HG03095 (cell line): ENCODE measurements around the gene LMO2.
"Not testable (repeated sequence)": the region's sequence is repeated elsewhere in the genome, so short reads cannot be mapped to it uniquely, and the experiment has no call there.

Experiments
- ATAC-seq: cut with Tn5 transposase; IDR thresholded peaks from one replicate; pipeline ENCODE4 v1.9.1; 2021; ENCODE audit warnings: moderate library complexity; ENCODE audit not compliant: unreplicated experiment

The LMO2 gene

GRCh38 chr11:33891714-33892327 is at the start of gene LMO2:
TSS of gene LMO2 (minus strand) at chr11:33892076. CDS start at chr11:33869716, 22,360 bp downstream.
- ATAC-seq, result no peak

GRCh38 chr11:33940538-33940815 is 48.6 kb upstream of the LMO2 start:
- ATAC-seq, result no peak

DNA sequence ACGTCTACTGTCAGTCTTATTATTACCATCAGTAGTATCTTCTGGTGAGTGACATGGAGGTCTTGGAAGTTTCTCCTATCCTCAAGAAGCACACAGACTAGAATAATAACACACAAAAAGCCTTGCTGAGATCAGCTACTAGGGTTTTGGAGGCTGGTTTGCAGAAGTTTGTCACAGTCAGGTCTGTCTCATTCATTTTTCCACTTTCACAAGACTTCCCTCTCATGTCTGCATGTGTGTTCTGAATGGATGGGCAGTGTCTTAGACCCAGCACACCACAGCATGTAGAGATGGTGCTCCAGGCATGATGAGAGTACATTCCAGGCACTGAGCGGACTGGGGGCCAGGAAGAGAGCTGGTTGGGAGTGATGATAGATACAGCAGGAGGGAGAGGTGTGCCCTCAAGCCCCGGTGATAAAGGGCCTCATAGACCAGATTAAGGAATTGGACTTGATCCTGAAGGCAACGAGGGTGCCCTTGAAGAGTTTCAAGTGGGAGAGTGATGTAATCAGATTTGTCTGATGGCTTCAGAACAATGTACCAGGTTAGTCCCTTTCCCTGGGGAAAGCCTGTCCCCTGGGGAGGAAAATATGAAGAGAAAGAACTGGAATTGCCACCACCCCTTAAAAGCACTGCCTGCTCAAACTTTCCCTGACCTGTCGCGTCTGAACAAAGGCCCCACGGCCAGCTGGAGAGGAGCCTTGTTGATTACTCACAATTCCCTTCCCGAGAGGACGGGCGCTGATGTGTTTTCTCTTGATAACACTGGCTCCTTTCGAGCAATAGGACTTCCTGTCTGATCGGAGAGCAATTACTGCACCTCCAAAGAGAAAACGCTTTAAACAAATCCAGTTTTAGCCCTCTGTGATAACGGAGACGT is 45.1 kb upstream of the LMO2 start:
- no peak for ATAC-seq

- ATAC-seq, result no peak
These were observed 43.9 kb upstream of the LMO2 start for GRCh38 chr11:33935461-33936456.

DNA sequence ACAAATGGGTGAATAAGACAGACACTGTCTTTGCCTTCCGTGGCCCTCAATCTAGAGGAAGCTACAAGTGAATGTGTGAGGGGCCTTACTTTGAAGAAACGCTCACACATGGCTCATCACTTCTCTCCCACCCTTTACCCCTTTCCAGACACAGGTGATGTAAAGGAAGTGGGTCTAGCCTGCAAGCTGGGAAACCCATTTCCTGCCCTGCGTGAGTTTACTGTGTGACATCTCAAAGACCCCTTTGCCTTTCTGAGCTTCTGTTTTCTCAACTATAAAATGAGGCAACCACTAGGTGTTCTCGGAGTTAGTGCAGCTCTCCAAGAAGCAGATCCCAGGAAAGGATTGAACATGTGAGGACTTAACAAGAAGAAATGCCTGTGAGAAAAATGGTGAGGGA is 43.1 kb upstream of the LMO2 start:
- ATAC-seq, result no peak

GRCh38 chr11:33934450-33934849 is 42.6 kb upstream of the LMO2 start:
- ATAC-seq, result no peak

DNA sequence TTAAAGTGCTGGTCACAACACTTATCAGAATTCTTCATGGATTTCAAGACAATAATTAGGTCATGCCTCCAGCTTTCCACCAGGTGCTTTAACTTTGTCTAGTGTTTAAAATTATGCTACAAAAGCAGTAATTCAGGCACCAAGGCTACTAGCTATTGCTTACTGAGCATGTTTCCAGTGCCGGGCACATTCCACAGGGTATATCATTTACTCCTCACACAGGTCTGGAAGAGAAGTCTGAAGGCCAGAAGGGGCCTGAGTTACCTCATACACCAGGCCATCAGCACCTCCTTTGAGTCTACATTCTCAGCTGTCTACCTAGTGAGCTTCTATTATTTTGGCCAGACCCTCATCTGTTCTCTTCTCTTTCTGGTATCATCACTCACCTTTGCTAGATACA is 41.7 kb upstream of the LMO2 start:
- no peak for ATAC-seq

DNA sequence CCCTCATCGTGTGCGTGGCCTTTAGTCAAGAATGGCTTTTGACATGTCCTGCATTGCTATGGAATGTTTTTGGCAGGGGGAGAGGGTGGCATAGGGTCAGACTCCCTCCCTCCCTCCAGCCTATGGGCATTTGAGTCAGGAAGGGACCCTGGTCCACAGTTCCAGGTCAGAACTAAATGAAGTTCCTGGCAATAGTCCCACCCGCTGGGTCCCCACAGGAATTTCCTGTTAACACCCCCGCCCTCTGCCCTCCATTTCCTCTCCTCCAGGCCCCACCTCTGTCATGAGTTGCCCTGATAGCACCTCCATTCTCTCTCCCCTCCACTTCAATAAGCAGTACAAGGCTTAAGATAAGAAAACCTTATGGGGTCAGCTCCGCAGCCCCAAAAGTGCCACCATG is 40.8 kb upstream of the LMO2 start:
- no peak for ATAC-seq

GRCh38 chr11:33931739-33932366 is 40.0 kb upstream of the LMO2 start:
- not testable (repeated sequence) for ATAC-seq

- no peak for ATAC-seq
These were observed 39.2 kb upstream of the LMO2 start for GRCh38 chr11:33931067-33931466.

GRCh38 chr11:33930317-33931021 is 38.6 kb upstream of the LMO2 start:
- ATAC-seq, result no peak

DNA sequence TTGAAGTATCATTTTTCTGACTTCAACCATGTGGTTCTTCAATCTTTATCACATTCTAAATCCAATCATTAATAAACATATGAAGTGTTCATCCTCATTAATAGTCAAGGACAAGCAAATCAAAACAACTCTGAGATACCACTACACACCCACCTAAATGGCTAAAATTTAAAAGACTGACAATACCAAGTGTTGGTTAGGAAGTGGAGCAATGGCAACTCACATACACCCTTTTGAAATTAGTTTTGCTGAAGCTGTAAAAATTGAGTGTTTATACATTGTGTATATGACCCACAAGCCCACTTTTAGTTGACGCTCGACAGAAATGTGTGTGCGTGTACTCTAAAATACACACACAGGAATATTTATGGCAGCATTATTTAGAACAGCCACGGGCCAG is 36.7 kb upstream of the LMO2 start:
- ATAC-seq, result no peak

DNA sequence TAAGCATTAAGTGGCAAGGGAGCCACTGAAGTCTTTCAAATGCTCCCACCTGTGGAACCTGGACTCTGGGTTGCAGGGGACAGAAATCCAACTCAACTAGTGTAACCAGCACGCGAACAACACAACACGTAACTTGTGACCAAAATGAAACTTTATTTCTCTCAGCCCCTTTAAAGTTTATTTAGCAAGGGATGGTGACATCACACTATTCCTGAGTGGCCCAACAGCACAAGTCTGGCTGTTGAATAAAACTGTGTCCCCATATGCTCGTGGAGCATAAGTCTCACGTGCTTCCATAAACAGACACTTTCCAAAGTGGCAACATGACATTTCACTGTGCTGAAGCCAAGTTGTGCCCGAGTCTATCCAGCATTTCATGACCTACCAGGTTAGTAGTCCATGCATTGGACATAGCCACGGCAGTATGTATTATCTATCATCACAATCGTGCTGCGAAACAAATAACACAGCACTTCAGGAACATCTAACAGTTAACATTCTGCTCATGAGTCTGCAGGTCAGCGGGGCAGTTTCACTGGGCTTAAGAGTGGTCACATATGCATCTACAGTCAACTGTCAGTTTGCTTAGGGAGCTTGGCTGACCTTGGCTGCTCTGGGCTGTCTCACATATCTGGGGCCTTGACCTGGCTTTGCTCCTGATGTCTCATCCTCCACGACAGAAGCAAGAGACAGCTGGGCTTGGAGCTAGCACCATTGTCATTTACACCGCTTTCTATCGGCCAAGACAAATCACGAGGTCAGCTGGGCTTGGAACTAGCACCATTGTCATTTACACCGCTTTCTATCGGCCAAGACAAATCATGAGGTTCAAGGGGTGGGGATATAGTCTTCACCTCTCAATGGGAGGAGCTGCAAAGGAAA is 35.0 kb upstream of the LMO2 start:
- no peak for ATAC-seq

DNA sequence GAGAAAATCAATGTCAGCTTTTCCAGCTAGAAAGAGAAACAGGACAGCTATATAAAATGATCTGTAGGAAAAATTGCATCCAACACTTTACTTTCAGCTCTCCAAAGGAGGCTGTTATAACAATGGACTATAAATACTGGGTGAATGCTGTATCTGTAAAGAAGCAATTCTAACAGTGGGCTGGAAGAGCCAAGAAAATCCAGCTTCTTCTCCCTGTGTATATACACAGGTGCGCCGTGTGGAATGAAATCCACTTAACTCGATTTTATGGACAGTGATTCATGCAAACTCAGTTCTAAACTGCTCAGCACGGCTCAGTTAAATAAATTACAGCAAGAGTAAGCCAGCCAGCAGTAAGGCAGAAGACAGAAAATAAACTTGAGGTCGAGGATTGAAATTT is 32.5 kb upstream of the LMO2 start:
- no peak for ATAC-seq

DNA sequence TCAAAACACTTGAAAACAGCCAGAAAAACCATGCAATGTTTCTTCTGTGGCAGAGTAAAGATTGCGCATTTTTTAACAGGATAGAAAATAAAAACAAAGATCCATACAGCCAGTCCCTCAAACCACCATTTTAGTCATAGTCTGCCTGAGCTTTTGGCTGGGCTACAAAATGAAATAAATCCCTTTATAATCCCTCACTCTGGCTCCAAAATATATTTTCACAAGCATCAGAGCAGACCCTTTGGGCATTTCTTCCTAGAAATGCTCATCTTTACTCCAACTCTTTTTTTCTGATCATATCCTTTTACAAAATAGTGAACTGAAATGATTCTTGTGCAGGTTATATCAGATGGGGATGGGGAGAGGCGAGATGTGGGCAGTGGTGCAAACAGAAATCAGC is 31.8 kb upstream of the LMO2 start:
- no peak for ATAC-seq

- ATAC-seq, result peak; percentile 90
These were observed 29.1 kb upstream of the LMO2 start for GRCh38 chr11:33920838-33921613.

- no peak for ATAC-seq
These were observed 27.8 kb upstream of the LMO2 start for GRCh38 chr11:33919645-33920044.

GRCh38 chr11:33917402-33917801 is 25.5 kb upstream of the LMO2 start:
- ATAC-seq, result not testable (repeated sequence)

DNA sequence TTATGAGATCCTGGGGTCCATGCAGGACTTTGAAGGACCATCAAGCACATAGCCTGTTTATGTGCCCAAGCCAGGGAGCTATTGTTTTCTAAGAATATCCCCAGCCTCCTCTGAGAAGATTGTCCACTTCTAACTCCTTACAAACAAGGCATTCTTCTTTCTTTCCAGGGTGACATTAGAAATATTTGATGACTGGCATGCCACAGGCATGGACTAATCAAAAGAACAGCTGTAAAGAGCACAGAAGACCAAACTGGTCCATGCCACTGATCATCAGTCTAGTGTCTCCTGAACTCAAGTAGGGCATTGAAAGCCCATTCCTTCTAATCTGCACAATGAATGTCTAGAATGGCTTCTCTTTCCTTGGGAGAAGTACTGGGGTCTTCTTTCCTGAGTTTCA is 24.9 kb upstream of the LMO2 start:
- no peak for ATAC-seq
